GM23338 (cell line): ENCODE data around the gene CS.

ENCODE experiments used
- CREB1 ChIP-seq: fragments of 250-450 bp; sonication (Bioruptor Pico); IDR thresholded peaks from 2 replicates; pipeline ENCODE4 v1.5.0; 2020; ENCODE audit warnings: low read depth, mild to moderate bottlenecking, moderate library complexity
- EZH2 ChIP-seq: fragments of 200-600 bp; sonication (generic); IDR thresholded peaks from one replicate; pipeline ENCODE4 v1.8.0; 2017; ENCODE audit warnings: antibody characterized with exemption, mild to moderate bottlenecking, low read depth; ENCODE audit not compliant: unreplicated experiment
- EZH2phosphoT487 ChIP-seq: fragments of 200-600 bp; sonication (generic); IDR thresholded peaks from one replicate; pipeline ENCODE4 v1.8.1; 2018; ENCODE audit warnings: antibody characterized with exemption; ENCODE audit not compliant: unreplicated experiment
- JUNB ChIP-seq: IDR thresholded peaks from one replicate; pipeline ENCODE4 v1.6.1; 2016; ENCODE audit warnings: antibody characterized with exemption; ENCODE audit not compliant: unreplicated experiment
- NANOG ChIP-seq: IDR thresholded peaks from 2 replicates; pipeline ENCODE4 v1.6.1; 2016; ENCODE audit warnings: antibody characterized with exemption, borderline replicate concordance
- POLR2AphosphoS5 ChIP-seq: IDR thresholded peaks from 2 replicates; pipeline ENCODE4 v1.6.1; 2016; ENCODE audit warnings: antibody characterized with exemption, low read depth
- TF ChIP-seq, protein P1 (sequence below), 2 experiments: fragments of 200-600 bp in 1 of 2; sonication (generic) in 1 of 2; conservative IDR thresholded peaks; 2 replicates each; pipeline versions ENCODE4 v1.5.1 to v1.6.1; 2016 to 2017; ENCODE audit warnings: antibody characterized with exemption in 2 of 2, low read depth in 2 of 2, mild to moderate bottlenecking in 2 of 2, moderate library complexity in 1 of 2
- TF ChIP-seq, protein P2 (sequence below): IDR thresholded peaks from one replicate; pipeline ENCODE4 v1.6.1; 2018; ENCODE audit warnings: antibody characterized with exemption; ENCODE audit not compliant: unreplicated experiment

DNA sequence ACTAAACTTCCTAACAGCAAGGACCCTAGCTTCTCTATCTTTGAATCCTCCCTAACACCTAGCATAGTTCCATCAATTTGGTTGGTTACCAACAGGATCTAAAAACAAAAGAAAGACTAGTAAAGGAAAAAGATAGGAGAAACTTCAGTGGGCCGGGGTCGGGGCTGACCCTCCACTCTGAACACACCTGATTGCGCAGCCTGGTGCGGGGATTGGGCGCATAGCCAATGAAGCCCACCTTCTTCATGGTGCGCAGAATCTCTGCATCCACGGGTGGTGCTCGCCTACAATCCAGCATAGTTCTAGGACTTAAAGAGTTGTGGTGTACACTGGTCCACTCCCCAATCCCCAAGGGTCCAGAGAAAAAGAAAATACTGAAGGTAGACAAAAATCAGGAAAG lies 26.0 kb upstream of the CS start:
- TF ChIP-seq, protein P1, sequence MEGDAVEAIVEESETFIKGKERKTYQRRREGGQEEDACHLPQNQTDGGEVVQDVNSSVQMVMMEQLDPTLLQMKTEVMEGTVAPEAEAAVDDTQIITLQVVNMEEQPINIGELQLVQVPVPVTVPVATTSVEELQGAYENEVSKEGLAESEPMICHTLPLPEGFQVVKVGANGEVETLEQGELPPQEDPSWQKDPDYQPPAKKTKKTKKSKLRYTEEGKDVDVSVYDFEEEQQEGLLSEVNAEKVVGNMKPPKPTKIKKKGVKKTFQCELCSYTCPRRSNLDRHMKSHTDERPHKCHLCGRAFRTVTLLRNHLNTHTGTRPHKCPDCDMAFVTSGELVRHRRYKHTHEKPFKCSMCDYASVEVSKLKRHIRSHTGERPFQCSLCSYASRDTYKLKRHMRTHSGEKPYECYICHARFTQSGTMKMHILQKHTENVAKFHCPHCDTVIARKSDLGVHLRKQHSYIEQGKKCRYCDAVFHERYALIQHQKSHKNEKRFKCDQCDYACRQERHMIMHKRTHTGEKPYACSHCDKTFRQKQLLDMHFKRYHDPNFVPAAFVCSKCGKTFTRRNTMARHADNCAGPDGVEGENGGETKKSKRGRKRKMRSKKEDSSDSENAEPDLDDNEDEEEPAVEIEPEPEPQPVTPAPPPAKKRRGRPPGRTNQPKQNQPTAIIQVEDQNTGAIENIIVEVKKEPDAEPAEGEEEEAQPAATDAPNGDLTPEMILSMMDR (conservative IDR thresholded peaks at IDR 0.05; ENCODE audit: low read depth in 2 of 2) = no peak
- TF ChIP-seq EZH2 (no peak), POLR2AphosphoS5 (no peak), CREB1 (no peak), EZH2phosphoT487 (no peak), JUNB (no peak), NANOG (no peak)
- TF ChIP-seq, protein P2, sequence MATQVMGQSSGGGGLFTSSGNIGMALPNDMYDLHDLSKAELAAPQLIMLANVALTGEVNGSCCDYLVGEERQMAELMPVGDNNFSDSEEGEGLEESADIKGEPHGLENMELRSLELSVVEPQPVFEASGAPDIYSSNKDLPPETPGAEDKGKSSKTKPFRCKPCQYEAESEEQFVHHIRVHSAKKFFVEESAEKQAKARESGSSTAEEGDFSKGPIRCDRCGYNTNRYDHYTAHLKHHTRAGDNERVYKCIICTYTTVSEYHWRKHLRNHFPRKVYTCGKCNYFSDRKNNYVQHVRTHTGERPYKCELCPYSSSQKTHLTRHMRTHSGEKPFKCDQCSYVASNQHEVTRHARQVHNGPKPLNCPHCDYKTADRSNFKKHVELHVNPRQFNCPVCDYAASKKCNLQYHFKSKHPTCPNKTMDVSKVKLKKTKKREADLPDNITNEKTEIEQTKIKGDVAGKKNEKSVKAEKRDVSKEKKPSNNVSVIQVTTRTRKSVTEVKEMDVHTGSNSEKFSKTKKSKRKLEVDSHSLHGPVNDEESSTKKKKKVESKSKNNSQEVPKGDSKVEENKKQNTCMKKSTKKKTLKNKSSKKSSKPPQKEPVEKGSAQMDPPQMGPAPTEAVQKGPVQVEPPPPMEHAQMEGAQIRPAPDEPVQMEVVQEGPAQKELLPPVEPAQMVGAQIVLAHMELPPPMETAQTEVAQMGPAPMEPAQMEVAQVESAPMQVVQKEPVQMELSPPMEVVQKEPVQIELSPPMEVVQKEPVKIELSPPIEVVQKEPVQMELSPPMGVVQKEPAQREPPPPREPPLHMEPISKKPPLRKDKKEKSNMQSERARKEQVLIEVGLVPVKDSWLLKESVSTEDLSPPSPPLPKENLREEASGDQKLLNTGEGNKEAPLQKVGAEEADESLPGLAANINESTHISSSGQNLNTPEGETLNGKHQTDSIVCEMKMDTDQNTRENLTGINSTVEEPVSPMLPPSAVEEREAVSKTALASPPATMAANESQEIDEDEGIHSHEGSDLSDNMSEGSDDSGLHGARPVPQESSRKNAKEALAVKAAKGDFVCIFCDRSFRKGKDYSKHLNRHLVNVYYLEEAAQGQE = no peak
